Measurements from ENCODE around the gene DDO.
"Not testable (repeated sequence)": the region's sequence is repeated elsewhere in the genome, so short reads cannot be mapped to it uniquely, and the experiment has no call there.

DDO gene

GRCh38 chr6:110415086-110415916 lies at the start of gene DDO:
Gene DDO, minus strand, starts transcription at chr6:110415575. Its CDS starts 2,113 bp downstream, at chr6:110413462.
- no peak for DNase-seq (ENCODE audit: low read depth)

GRCh38 chr6:110462884-110463481 lies 47.6 kb upstream of the DDO start:
- no peak for DNase-seq (ENCODE audit: low read depth)

- no peak for DNase-seq (ENCODE audit: low read depth)
Measured at GRCh38 chr6:110461376-110461775, 46.0 kb upstream of the DDO start.

GRCh38 chr6:110459137-110459536 lies 43.8 kb upstream of the DDO start:
- DNase-seq (ENCODE audit: low read depth) = no peak

- DNase-seq (ENCODE audit: low read depth) = no peak
Measured at GRCh38 chr6:110458476-110458875, 43.1 kb upstream of the DDO start.

GRCh38 chr6:110457567-110458175 lies 42.3 kb upstream of the DDO start:
- DNase-seq (ENCODE audit: low read depth) = not testable (repeated sequence)

- DNase-seq (ENCODE audit: low read depth) = no peak
Measured at GRCh38 chr6:110456694-110457093, 41.3 kb upstream of the DDO start.

- DNase-seq (ENCODE audit: low read depth) = no peak
Measured at GRCh38 chr6:110449541-110449895, 34.1 kb upstream of the DDO start.

GRCh38 chr6:110448846-110449540 lies 33.6 kb upstream of the DDO start:
- no peak for DNase-seq (ENCODE audit: low read depth)

GRCh38 chr6:110447761-110448160 lies 32.4 kb upstream of the DDO start:
- no peak for DNase-seq (ENCODE audit: low read depth)

GRCh38 chr6:110446405-110446804 lies 31.0 kb upstream of the DDO start:
- DNase-seq (ENCODE audit: low read depth) = no peak

GRCh38 chr6:110440026-110440425 lies 24.7 kb upstream of the DDO start:
- no peak for DNase-seq (ENCODE audit: low read depth)

- no peak for DNase-seq (ENCODE audit: low read depth)
Measured at GRCh38 chr6:110439356-110439755, 24.0 kb upstream of the DDO start.

- no peak for DNase-seq (ENCODE audit: low read depth)
Measured at GRCh38 chr6:110434961-110435602, 19.7 kb upstream of the DDO start.

GRCh38 chr6:110432285-110432900 lies 17.0 kb upstream of the DDO start:
- no peak for DNase-seq (ENCODE audit: low read depth)

- DNase-seq (ENCODE audit: low read depth) = no peak
Measured at GRCh38 chr6:110430741-110431140, 15.4 kb upstream of the DDO start.

- DNase-seq (ENCODE audit: low read depth) = no peak
Measured at GRCh38 chr6:110430236-110430635, 14.9 kb upstream of the DDO start.

GRCh38 chr6:110428153-110428552 lies 12.8 kb upstream of the DDO start:
- no peak for DNase-seq (ENCODE audit: low read depth)

GRCh38 chr6:110425816-110426215 lies 10.4 kb upstream of the DDO start:
- DNase-seq (ENCODE audit: low read depth) = no peak

GRCh38 chr6:110422444-110422822 lies 7.1 kb upstream of the DDO start:
- DNase-seq (ENCODE audit: low read depth) = no peak

- DNase-seq (ENCODE audit: low read depth) = no peak
Measured at GRCh38 chr6:110421749-110422443, 6.5 kb upstream of the DDO start.

All from activated T-cell treated with anti-CD3 and anti-CD28 coated beads for 1 hour (primary cell).